Mesothelial cell of epicardium (in vitro differentiated cells): ENCODE data around the gene CRACDL. TPM values are rescaled to one million over a fixed set of nuclear protein-coding genes. Genes with fewer than 3 reads are reported as not detected.
"Not testable (repeated sequence)": the region's sequence is repeated elsewhere in the genome, so short reads cannot be mapped to it uniquely, and the experiment has no call there.

ENCODE experiments used
- DNase-seq, 2 experiments: peaks; one replicate each; pipeline ENCODE4 v3.0.0; 2021; ENCODE audit warnings: low spot score in 2 of 2; ENCODE audit not compliant: unreplicated experiment in 2 of 2
- H3K27ac Mint-ChIP-seq: 2 replicates; pipeline ENCODE4 v1.8.0; 2021; ENCODE audit warnings: mixed read lengths
- H3K27me3 Mint-ChIP-seq: 2 replicates; pipeline ENCODE4 v1.8.0; 2021; ENCODE audit warnings: low read depth, mixed read lengths
- H3K36me3 Mint-ChIP-seq: 2 replicates; pipeline ENCODE4 v1.8.0; 2021; ENCODE audit warnings: mixed read lengths
- H3K4me1 Mint-ChIP-seq: 2 replicates; pipeline ENCODE4 v1.8.0; 2021; ENCODE audit warnings: mixed read lengths
- H3K4me3 Mint-ChIP-seq: 2 replicates; pipeline ENCODE4 v1.8.0; 2021; ENCODE audit warnings: mild to moderate bottlenecking, moderate library complexity, mixed read lengths
- H3K9me3 Mint-ChIP-seq: 2 replicates; pipeline ENCODE4 v1.8.0; 2021; ENCODE audit warnings: mixed read lengths
- total RNA-seq: library from RNA; stranded (reverse); gene quantifications from 3 replicates; pipeline ENCODE4 v1.2.1, GENCODE V29; 2021
- TF ChIP-seq, protein P1 (sequence below): fragments of 200-600 bp; sonication (generic); IDR thresholded peaks from one replicate; pipeline ENCODE4 v1.5.0; 2021; ENCODE audit warnings: antibody characterized with exemption; ENCODE audit not compliant: unreplicated experiment

CRACDL gene
- total RNA-seq, 1 donor from 2014 or later = 1.7 TPM

GRCh38 chr2:98753801-98754200 is 182.2 kb downstream of the CRACDL start:
- TF ChIP-seq, protein P1, sequence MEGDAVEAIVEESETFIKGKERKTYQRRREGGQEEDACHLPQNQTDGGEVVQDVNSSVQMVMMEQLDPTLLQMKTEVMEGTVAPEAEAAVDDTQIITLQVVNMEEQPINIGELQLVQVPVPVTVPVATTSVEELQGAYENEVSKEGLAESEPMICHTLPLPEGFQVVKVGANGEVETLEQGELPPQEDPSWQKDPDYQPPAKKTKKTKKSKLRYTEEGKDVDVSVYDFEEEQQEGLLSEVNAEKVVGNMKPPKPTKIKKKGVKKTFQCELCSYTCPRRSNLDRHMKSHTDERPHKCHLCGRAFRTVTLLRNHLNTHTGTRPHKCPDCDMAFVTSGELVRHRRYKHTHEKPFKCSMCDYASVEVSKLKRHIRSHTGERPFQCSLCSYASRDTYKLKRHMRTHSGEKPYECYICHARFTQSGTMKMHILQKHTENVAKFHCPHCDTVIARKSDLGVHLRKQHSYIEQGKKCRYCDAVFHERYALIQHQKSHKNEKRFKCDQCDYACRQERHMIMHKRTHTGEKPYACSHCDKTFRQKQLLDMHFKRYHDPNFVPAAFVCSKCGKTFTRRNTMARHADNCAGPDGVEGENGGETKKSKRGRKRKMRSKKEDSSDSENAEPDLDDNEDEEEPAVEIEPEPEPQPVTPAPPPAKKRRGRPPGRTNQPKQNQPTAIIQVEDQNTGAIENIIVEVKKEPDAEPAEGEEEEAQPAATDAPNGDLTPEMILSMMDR = no peak

GRCh38 chr2:98752711-98753110 is 183.3 kb downstream of the CRACDL start:
- DNase-seq, H3K9me3 Mint-ChIP-seq, H3K27ac Mint-ChIP-seq, H3K36me3 Mint-ChIP-seq, H3K4me1 Mint-ChIP-seq, H3K4me3 Mint-ChIP-seq: not testable (repeated sequence)
- peaks cover 45% of the 10 kb centered on the region for H3K27me3 Mint-ChIP-seq

More at GRCh38 chr2:98753801-98754200, 182.2 kb downstream of the CRACDL start:
- H3K4me1 Mint-ChIP-seq = peaks cover 2% of the 10 kb centered on the region
- H3K36me3 Mint-ChIP-seq = no peaks in the 10 kb centered on the region
- peaks cover 44% of the 10 kb centered on the region for H3K27me3 Mint-ChIP-seq
- no peak overlapping the region for H3K27ac Mint-ChIP-seq
- no peaks in the 10 kb centered on the region for H3K9me3 Mint-ChIP-seq
- DNase-seq = no peak
- H3K4me3 Mint-ChIP-seq = no peak overlapping the region

DNA sequence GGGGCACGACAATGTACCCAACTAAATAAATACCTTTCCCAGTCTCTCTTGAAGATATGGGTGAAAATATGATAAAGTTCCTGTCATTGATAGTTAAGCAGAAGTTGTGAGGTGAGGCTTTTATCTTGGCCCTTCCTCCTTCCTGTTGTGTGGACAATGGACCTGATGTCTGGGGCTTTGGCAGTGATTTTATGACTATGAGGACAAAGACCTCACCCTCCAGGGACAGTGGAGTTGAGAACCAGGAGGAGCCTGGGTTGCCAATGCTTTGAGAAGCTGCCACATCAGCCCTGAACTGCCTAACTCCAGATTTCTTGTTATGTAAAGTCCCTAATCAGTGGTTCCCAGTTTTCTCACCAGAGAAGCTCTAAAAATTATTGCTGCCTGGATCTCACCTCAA is 184.3 kb downstream of the CRACDL start:
- Mint-ChIP-seq H3K27me3 (peaks cover 45% of the 10 kb centered on the region), H3K9me3 (no peaks in the 10 kb centered on the region), H3K27ac (no peak overlapping the region), H3K4me1 (peaks cover 4% of the 10 kb centered on the region), H3K36me3 (no peaks in the 10 kb centered on the region), H3K4me3 (no peak overlapping the region)
- TF ChIP-seq, protein P1 = no peak
- DNase-seq = no peak

- H3K9me3 Mint-ChIP-seq = no peaks in the 10 kb centered on the region
- H3K4me1 Mint-ChIP-seq = peaks cover 4% of the 10 kb centered on the region
- H3K4me3 Mint-ChIP-seq = no peak overlapping the region
- no peak overlapping the region for H3K27ac Mint-ChIP-seq
- H3K36me3 Mint-ChIP-seq = no peaks in the 10 kb centered on the region
- TF ChIP-seq, protein P1 = no peak
- H3K27me3 Mint-ChIP-seq = peaks cover 44% of the 10 kb centered on the region
- DNase-seq = no peak
These were observed 185.3 kb downstream of the CRACDL start for GRCh38 chr2:98750593-98751282.

- Mint-ChIP-seq H3K27me3 (peaks cover 30% of the 10 kb centered on the region), H3K4me1 (peaks cover 4% of the 10 kb centered on the region), H3K27ac (no peak overlapping the region), H3K9me3 (no peaks in the 10 kb centered on the region), H3K36me3 (no peaks in the 10 kb centered on the region), H3K4me3 (no peak overlapping the region)
- TF ChIP-seq, protein P1 = no peak
- no peak for DNase-seq
These were observed 187.0 kb downstream of the CRACDL start for GRCh38 chr2:98749066-98749450.

- Mint-ChIP-seq H3K4me3 (no peak overlapping the region), H3K36me3 (no peaks in the 10 kb centered on the region), H3K9me3 (no peaks in the 10 kb centered on the region), H3K27me3 (peaks cover 25% of the 10 kb centered on the region), H3K27ac (no peak overlapping the region), H3K4me1 (peaks cover 4% of the 10 kb centered on the region)
- DNase-seq = no peak
- TF ChIP-seq, protein P1 = no peak
These were observed 187.5 kb downstream of the CRACDL start for GRCh38 chr2:98748292-98749065.
